K562 treated with DMSO at 1 percent for 12 hours (cell line): Measurements from ENCODE around the gene S100A2. TPM values are rescaled to one million over a fixed set of nuclear protein-coding genes. Genes with fewer than 3 reads are reported as not detected.

ENCODE experiments used
- total RNA-seq: library from RNA; unstranded; fragments of 300-600 nt; gene quantifications from 2 replicates; pipeline ENCODE4 v1.2.3, GENCODE V29; 2022; ENCODE audit not compliant: insufficient read depth

Gene S100A2
- total RNA-seq: not detected in 2 replicates

DNA sequence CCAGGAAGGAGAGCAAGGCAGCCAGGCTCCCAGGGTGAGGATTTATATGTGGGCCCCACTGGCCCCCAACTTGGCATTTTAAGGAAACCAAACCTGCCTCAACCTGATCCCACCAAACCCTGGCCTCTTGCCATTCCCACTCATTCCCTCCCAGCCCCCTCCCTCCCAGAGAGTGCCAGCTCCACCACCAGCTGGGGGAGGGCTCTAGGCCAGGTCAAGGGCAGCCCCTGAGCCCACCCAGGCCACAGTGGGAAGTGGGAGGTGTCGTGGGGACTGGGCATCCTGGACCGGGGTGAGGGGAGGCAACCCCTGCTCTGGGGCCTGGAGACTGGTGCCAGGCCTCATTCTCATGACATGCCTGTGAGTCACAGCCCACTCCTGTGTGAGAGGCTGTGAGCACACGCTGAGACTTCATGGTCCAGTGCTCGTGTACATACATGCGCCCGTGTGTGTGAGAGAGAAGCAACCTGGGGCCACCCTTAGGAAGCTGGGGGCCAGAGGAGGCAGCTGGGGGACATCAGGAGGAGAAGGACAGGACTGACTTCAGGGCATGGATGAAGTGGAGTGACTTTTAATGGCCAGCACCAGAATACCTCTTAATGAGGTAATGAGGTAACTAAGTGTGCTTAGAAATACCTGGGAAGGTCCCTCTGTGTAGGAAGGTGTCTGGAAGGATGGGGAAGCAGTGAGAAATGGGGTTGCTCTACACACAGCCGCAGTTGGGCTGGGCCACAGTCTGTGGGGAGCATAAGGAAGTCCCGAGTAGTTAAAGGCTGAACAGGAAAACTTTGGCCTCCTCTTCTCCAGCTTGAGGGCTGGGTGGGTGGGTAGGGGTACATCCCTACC, at the start of gene S100A2:
TSS of gene S100A2 (minus strand) at position 316 of the 846 bp plus-strand sequence. CDS start 1,967 bp downstream, outside the sequence.

GRCh38 chr1:153612755-153613331, 47.2 kb upstream of the S100A2 start, which contains the start of gene S100A16:
TSS of gene S100A16 (minus strand) at chr1:153613137. CDS start at chr1:153608151, 4,986 bp downstream.

DNA sequence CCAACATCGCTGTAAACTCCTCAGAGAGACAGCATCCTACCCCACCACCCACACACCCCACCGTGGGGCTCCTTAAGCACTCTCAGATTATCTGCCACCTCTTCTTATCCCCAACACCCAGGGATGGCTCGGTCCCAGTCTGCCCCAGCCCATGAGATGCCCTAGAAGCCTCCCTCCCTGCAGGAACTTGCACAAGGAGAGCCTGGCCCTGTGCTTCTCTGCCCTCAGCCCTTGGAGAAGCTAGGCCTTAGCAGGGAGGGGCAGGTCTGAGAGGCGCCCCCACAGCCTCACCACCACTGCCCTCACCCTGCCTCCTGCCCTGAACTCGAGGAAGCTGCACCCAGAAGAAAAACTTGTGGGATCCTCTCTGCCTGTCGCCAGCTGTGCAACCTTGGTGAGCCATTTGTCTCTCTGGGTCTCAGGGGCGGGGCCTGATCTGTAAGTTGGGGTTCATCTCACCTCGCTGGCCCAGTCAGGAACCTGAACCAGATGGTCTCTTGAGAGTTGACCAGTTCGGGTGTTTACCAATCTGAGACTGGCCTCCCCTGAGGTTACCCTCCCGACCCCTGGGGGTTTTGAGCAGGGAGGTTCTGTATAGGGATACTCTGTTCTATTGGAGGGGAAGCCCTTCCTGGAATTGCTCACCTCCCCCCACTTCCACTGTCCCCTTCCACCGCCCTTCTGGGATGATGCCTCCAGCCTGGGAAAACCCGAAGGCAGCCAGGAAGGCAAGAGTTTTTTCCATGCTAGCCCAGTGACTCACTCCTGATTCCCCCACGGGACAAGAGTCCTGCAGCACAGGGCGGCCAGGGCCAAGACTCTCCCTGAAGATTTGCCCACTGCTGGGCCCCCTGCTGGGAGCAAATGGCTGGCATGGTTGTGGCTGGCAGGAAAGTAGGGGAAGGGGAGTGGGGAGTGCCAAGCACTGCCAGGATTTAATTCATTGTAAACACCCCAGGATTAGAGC, 16.6 kb downstream of the S100A2 start, which contains the start of gene S100A3:
TSS of gene S100A3 (minus strand) at position 537 of the 967 bp plus-strand sequence. CDS start 773 bp downstream, outside the sequence.

DNA sequence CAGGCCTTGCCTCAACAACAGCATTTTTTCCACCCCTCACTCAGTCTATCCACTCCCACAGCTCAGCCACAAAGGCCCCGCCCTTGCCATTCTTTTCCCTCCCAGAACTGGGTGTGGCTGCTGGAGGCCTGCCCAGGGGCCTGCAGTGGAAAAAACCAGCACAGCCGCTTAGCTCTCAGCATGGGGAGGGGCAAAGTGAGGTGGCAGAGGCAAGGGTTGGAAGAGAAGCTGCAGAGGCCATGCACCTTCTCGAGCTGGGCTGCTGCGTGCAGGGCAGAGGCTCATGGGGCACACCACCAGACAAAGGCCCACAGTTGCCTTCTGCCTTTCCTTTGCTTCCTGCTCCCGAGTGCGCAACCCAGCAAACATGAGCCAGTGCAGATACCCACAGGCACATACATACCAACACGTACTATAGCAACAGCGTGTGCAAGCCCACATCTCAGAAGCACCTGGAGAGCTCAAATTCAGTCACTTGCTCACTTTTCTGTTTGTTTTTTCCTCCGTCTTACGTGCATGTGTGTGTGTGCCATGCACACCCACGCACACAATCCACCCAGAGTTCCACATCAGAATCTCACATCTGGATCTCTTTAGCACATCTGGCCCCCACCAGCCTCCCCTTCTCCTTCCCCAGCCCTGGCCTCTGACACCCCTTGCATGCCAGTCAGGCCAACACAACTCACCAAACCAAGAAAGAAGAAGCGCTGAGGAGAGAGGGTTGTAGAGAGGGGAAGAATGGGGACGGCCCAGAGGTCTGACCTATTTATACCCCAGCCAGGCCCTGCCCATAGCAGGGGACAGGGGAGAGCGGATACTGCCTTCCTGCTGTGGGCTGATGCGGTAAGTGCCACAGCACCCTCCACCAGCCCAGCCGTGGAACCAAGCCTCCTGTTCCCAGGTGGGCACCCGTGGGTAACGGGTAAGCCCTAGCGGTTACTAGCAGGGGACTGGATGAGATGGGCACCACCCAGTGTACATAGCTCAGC, 20.3 kb downstream of the S100A2 start, which contains the start of gene S100A4:
TSS of gene S100A4 (minus strand) at position 740 of the 989 bp plus-strand sequence. CDS start 1,012 bp downstream, outside the sequence.

GRCh38 chr1:153540394-153541361, 25.0 kb downstream of the S100A2 start, which contains the start of gene S100A5:
TSS of gene S100A5 (minus strand) at chr1:153540934. CDS start at chr1:153540191, 743 bp downstream.

DNA sequence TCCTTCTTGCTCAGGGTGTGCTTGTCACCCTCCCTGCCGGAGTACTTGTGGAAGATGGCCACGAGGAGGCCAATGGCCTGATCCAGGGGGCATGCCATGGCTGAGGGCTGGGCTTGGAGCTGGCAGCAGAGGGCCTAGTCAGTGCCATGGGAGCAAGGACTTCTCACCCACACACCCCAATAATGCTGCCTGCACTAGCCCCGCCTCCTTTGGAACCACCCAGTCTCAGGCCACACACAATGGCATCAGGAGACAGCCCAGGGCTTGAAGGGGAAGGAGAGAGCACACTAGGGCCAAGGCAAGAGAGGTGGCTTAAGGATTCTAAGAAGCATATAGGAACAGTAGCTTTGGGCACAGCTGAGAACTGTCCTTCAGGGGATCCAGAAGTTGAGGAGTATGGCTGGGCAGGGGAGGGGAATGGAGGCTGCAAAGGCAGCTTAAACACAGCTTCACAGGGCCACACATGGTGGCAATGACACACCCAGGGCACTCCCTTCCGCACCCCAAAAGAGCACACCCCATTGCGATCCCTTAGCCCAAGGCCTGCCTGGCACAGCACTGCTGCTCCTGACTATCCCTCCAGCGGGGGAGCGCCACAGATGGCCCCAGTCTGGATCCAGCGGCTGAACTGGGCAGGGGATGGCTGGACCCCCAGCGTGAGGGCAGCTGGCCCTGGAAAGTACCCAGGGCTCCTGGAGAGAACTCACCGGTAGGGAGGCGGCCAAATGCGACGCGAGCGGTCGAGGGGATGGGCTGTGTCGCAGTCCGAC, 30.2 kb downstream of the S100A2 start, which contains the start of gene S100A6:
TSS of gene S100A6 (minus strand) at position 750 of the 770 bp plus-strand sequence. CDS start at position 98, 652 bp downstream.

Other genes with a start within 250 kb of the S100A2 start
- 4.4 and 4.9 TPM in 2 replicates for gene PGLYRP4, start 217.0 kb downstream of the S100A2 start, total RNA-seq
- not detected in 2 replicates for gene S100A9, start 208.0 kb downstream of the S100A2 start, total RNA-seq
- not detected in 2 replicates for gene S100A12, start 190.2 kb downstream of the S100A2 start, total RNA-seq
- not detected in 2 replicates for gene S100A8, start 174.8 kb downstream of the S100A2 start, total RNA-seq
- 0.22 TPM in 1 of 2 replicates, not detected in the other for gene S100A7A, start 149.3 kb downstream of the S100A2 start, total RNA-seq
- not detected in 2 replicates for gene S100A7, start 105.2 kb downstream of the S100A2 start, total RNA-seq
- gene S100A6, start 29.9 kb downstream of the S100A2 start, total RNA-seq: 16.1 and 19.6 TPM in 2 replicates
- 4.4 TPM in 1 of 2 replicates, not detected in the other for gene S100A5, start 24.9 kb downstream of the S100A2 start, total RNA-seq
- gene S100A4, start 20.0 kb downstream of the S100A2 start, total RNA-seq: 5.3 and 10.6 TPM in 2 replicates
- gene S100A3, start 16.6 kb downstream of the S100A2 start, total RNA-seq: not detected in 2 replicates
- 3.9 and 4.2 TPM in 2 replicates for gene S100A16, start 47.3 kb upstream of the S100A2 start, total RNA-seq
- gene S100A14, start 50.5 kb upstream of the S100A2 start, total RNA-seq: 0.91 TPM in 1 of 2 replicates, not detected in the other
- 118 and 224 TPM in 2 replicates for gene S100A13, start 61.7 kb upstream of the S100A2 start, total RNA-seq
- 36.6 and 61.5 TPM in 2 replicates for gene S100A1, start 62.6 kb upstream of the S100A2 start, total RNA-seq
- gene CHTOP, start 68.2 kb upstream of the S100A2 start, total RNA-seq: 38.3 and 65.7 TPM in 2 replicates
- 44.4 and 45.1 TPM in 2 replicates for gene SNAPIN, start 92.9 kb upstream of the S100A2 start, total RNA-seq
- gene ILF2, start 105.1 kb upstream of the S100A2 start, total RNA-seq: 231 and 265 TPM in 2 replicates
- not detected in 2 replicates for gene NPR1, start 112.8 kb upstream of the S100A2 start, total RNA-seq
- gene INTS3, start 162.2 kb upstream of the S100A2 start, total RNA-seq: 11.0 and 33.4 TPM in 2 replicates
- gene SLC27A3, start 209.6 kb upstream of the S100A2 start, total RNA-seq: 7.4 and 8.9 TPM in 2 replicates